ENCODE measurements around the gene NES.

Gene NES

GRCh38 chr1:156618853-156619581 is 58.2 kb downstream of the NES start, which contains the start of gene HAPLN2:
Gene HAPLN2, plus strand, starts transcription at chr1:156619415. Its CDS starts 4,076 bp downstream, at chr1:156623491.
- peak; percentile 71 for DNase-seq

All from NCI-H69 (cell line).